PC-3 (cell line): Measurements from ENCODE around the gene MARCKSL1. TPM values are rescaled to one million over a fixed set of nuclear protein-coding genes. Genes with fewer than 3 reads are reported as not detected.

Experiments
- ATAC-seq: fragments of 200-7000 bp; cut with Tn5 transposase; 2 replicates; pipeline ENCODE4 v1.9.1; 2020; ENCODE audit warnings: mild to moderate bottlenecking, moderate library complexity
- BruUV-seq: library from RNA; stranded (reverse); fragments of 400-500 nt; replicated peaks from 2 replicates; lab custom pipeline; 2021; lab: Mats Ljungman, UMichigan
- CTCF ChIA-PET: fragments of 300-600 bp; sonication (Branson Sonifier 250); formaldehyde crosslinking; loops from one replicate; lab custom pipeline; 2022; ENCODE audit warnings: antibody characterized with exemption; lab: Charles Lee
- POLR2A ChIA-PET: fragments of 300-600 bp; sonication (Branson Sonifier 250); formaldehyde crosslinking; loops from one replicate; lab custom pipeline; 2022; ENCODE audit warnings: antibody characterized with exemption; ENCODE audit not compliant: unreplicated experiment; lab: Charles Lee
- DNase-seq: peaks from one replicate; pipeline ENCODE4 v3.0.0-alpha.2; 2015
- H2AFZ ChIP-seq: fragments of 300-600 bp; sonication (generic); 2 replicates; pipeline ENCODE4 v1.6.0; 2016; ENCODE audit warnings: antibody characterized with exemption, low read length
- H3F3A ChIP-seq: fragments of 300-600 bp; sonication (generic); one replicate; pipeline ENCODE4 v1.6.0; 2017; ENCODE audit warnings: antibody characterized with exemption, low read length, control low read depth, mild to moderate bottlenecking; ENCODE audit not compliant: unreplicated experiment
- H3K27ac ChIP-seq: fragments of 300-600 bp; sonication (generic); 2 replicates; pipeline ENCODE4 v1.5.1; 2016; ENCODE audit warnings: mild to moderate bottlenecking, low read length
- H3K27me3 ChIP-seq: fragments of 300-600 bp; sonication (generic); 2 replicates; pipeline ENCODE4 v1.6.1; 2016; ENCODE audit warnings: low read length, mixed read lengths
- H3K36me3 ChIP-seq: fragments of 300-600 bp; sonication (generic); 2 replicates; pipeline ENCODE4 v1.6.1; 2016; ENCODE audit warnings: low read depth, mixed run types, low read length, mixed read lengths
- H3K4me1 ChIP-seq: fragments of 300-600 bp; sonication (generic); 2 replicates; pipeline ENCODE4 v1.5.1; 2016; ENCODE audit warnings: low read length; ENCODE audit not compliant: insufficient read depth
- H3K4me2 ChIP-seq: fragments of 300-600 bp; sonication (generic); 2 replicates; pipeline ENCODE4 v1.6.0; 2016; ENCODE audit warnings: low read length
- H3K4me3 ChIP-seq: fragments of 300-600 bp; sonication (generic); 2 replicates; pipeline ENCODE4 v1.5.1; 2016; ENCODE audit warnings: mild to moderate bottlenecking, low read length, mixed read lengths
- H3K79me2 ChIP-seq: fragments of 300-600 bp; sonication (generic); 2 replicates; pipeline ENCODE4 v1.6.1; 2017; ENCODE audit warnings: low read length, mixed read lengths
- H3K9ac ChIP-seq: fragments of 300-600 bp; sonication (generic); 2 replicates; pipeline ENCODE4 v1.6.0; 2016; ENCODE audit warnings: mild to moderate bottlenecking, low read length
- H3K9me2 ChIP-seq: fragments of 300-600 bp; sonication (generic); replicated peaks from 2 replicates; pipeline ENCODE4 v1.6.1; 2016; ENCODE audit warnings: mixed run types, low read length, mixed read lengths
- H3K9me3 ChIP-seq: fragments of 300-600 bp; sonication (generic); 2 replicates; pipeline ENCODE4 v1.6.1; 2016; ENCODE audit warnings: low read length, mixed read lengths
- H4K20me1 ChIP-seq: fragments of 300-600 bp; sonication (generic); 2 replicates; pipeline ENCODE4 v1.6.1; 2016; ENCODE audit warnings: low read length, mixed read lengths
- CTCF ChIP-seq: fragments of 300-600 bp; sonication (generic); conservative IDR thresholded peaks from 2 replicates; pipeline ENCODE4 v1.5.1; 2017; ENCODE audit warnings: antibody characterized with exemption, low read depth, mild to moderate bottlenecking, low read length
- EZH2 ChIP-seq: fragments of 300-600 bp; sonication (generic); IDR thresholded peaks from one replicate; pipeline ENCODE4 v1.6.1; 2017; ENCODE audit warnings: antibody characterized with exemption, mild to moderate bottlenecking, low read length; ENCODE audit not compliant: unreplicated experiment
- EZH2phosphoT487 ChIP-seq: fragments of 300-600 bp; sonication (generic); IDR thresholded peaks from 2 replicates; pipeline ENCODE4 v1.6.1; 2018; ENCODE audit warnings: mild to moderate bottlenecking, antibody characterized with exemption, low read length, borderline replicate concordance
- intact Hi-C: fragments of 100-400 bp; cut with micrococcal nuclease; formaldehyde crosslinking; loops from 2 replicates; pipeline ENCODE4 v1.9.0; 2023
- total RNA-seq: library from RNA; depleted of rRNA; stranded (reverse); fragments of >200 nt; gene quantifications from 2 replicates; pipeline ENCODE4 v1.2.3, GENCODE V29; 2014

The MARCKSL1 gene
- total RNA-seq, 1 experiment from 2014 or later, result 159 TPM

- Histone ChIP-seq H3F3A (no peaks in the 10 kb centered on the region), H2AFZ (no peak overlapping the region), H3K79me2 (peaks cover 75% of the 10 kb centered on the region), H3K9ac (no peak overlapping the region), H3K9me2 (no peaks in the 10 kb centered on the region), H3K4me3 (no peak overlapping the region), H3K4me2 (no peak overlapping the region), H4K20me1 (0 out of 2 replicates have a peak, but pooled peaks cover 7% of the 10 kb centered on the region), H3K4me1 (peaks cover 8% of the 10 kb centered on the region), H3K27ac (no peak overlapping the region), H3K27me3 (no peaks in the 10 kb centered on the region), H3K9me3 (no peaks in the 10 kb centered on the region), H3K36me3 (peaks cover 9% of the 10 kb centered on the region; the same call in 1 of the 2 replicates)
- CTCF ChIA-PET, result no interaction called here
- no peak for ATAC-seq
- DNase-seq, result no peak
- intact Hi-C loops, result no loop called here
- no peak for TF ChIP-seq EZH2
- no peak for TF ChIP-seq EZH2phosphoT487
- no peak for TF ChIP-seq CTCF
- POLR2A ChIA-PET, result interaction anchor here (0.5 kb wide), 1 partner anchor 32 kb away, joined by 5 read pairs; no protein-coding TSS in a partner anchor
- BruUV-seq, result no TSS peak
Observed at GRCh38 chr1:32311709-32312393, 24.2 kb downstream of the MARCKSL1 start.

- ChIA-PET CTCF (no interaction called here), POLR2A (no interaction called here)
- Histone ChIP-seq H4K20me1 (0 out of 2 replicates have a peak, but pooled peaks cover 7% of the 10 kb centered on the region), H3F3A (no peaks in the 10 kb centered on the region), H3K36me3 (peaks cover 15% of the 10 kb centered on the region), H3K9ac (no peak overlapping the region), H3K79me2 (peaks cover 93% of the 10 kb centered on the region), H3K27me3 (no peaks in the 10 kb centered on the region), H3K9me3 (no peaks in the 10 kb centered on the region), H3K4me3 (no peak overlapping the region), H3K9me2 (no peaks in the 10 kb centered on the region), H3K4me2 (no peak overlapping the region), H2AFZ (no peak overlapping the region), H3K4me1 (peaks cover 13% of the 10 kb centered on the region), H3K27ac (no peak overlapping the region)
- DNase-seq, result no peak
- TF ChIP-seq EZH2phosphoT487 (no peak), EZH2 (no peak), CTCF (no peak)
- BruUV-seq, result no TSS peak
- intact Hi-C loops, result no loop called here
- ATAC-seq, result no peak
Observed at GRCh38 chr1:32309960-32310359, 26.1 kb downstream of the MARCKSL1 start.

GRCh38 chr1:32307324-32307723 lies 28.7 kb downstream of the MARCKSL1 start:
- no peaks in the 10 kb centered on the region for H3F3A ChIP-seq
- no TSS peak for BruUV-seq
- 0 out of 2 replicates have a peak, but pooled peaks cover 7% of the 10 kb centered on the region for H4K20me1 ChIP-seq
- no peaks in the 10 kb centered on the region for H3K9me2 ChIP-seq
- no peak overlapping the region for H3K4me3 ChIP-seq
- peaks cover 13% of the 10 kb centered on the region for H3K4me1 ChIP-seq
- ChIA-PET CTCF (no interaction called here), POLR2A (no interaction called here)
- H3K79me2 ChIP-seq, result peaks cover 78% of the 10 kb centered on the region
- H3K27ac ChIP-seq, result no peak overlapping the region
- intact Hi-C loops, result no loop called here
- ATAC-seq (peak; percentile 63), DNase-seq (peak; percentile 32)
- peaks cover 36% of the 10 kb centered on the region for H3K36me3 ChIP-seq
- TF ChIP-seq EZH2phosphoT487 (no peak), EZH2 (no peak), CTCF (no peak)
- H3K9ac ChIP-seq, result no peak overlapping the region
- no peaks in the 10 kb centered on the region for H3K9me3 ChIP-seq
- peak overlapping the region; percentile 29; the same call in 1 of the 2 replicates for H3K4me2 ChIP-seq
- H3K27me3 ChIP-seq, result no peaks in the 10 kb centered on the region
- no peak overlapping the region for H2AFZ ChIP-seq
